ENCODE results near the gene NAA15.
"Not testable (repeated sequence)": the region's sequence is repeated elsewhere in the genome, so short reads cannot be mapped to it uniquely, and the experiment has no call there.

NAA15 gene

GRCh38 chr4:139453371-139454110 is 152.2 kb downstream of the NAA15 start:
- peak; percentile 96 to 97 for DNase-seq

- no peak for DNase-seq
These were observed 153.1 kb downstream of the NAA15 start, which contains the start of gene RAB33B for GRCh38 chr4:139454111-139455045. TSS of gene RAB33B (plus strand) at chr4:139454121. CDS start at chr4:139454196, 75 bp downstream.

GRCh38 chr4:139455126-139455538 is 153.8 kb downstream of the NAA15 start:
- no peak for DNase-seq

- no peak for DNase-seq
These were observed 156.0 kb downstream of the NAA15 start for GRCh38 chr4:139457318-139457717.

- DNase-seq = no peak
These were observed 157.2 kb downstream of the NAA15 start for GRCh38 chr4:139458543-139458942.

GRCh38 chr4:139458999-139459398 is 157.7 kb downstream of the NAA15 start:
- no peak for DNase-seq

GRCh38 chr4:139460565-139460964 is 159.3 kb downstream of the NAA15 start:
- DNase-seq = no peak

- no peak for DNase-seq
These were observed 159.8 kb downstream of the NAA15 start for GRCh38 chr4:139461022-139461628.

- not testable (repeated sequence) for DNase-seq
These were observed 163.2 kb downstream of the NAA15 start for GRCh38 chr4:139464512-139464911.

- no peak for DNase-seq
These were observed 164.6 kb downstream of the NAA15 start for GRCh38 chr4:139465922-139466321.

- DNase-seq = not testable (repeated sequence)
These were observed 167.5 kb downstream of the NAA15 start for GRCh38 chr4:139468756-139469155.

- no peak for DNase-seq
These were observed 167.9 kb downstream of the NAA15 start for GRCh38 chr4:139469216-139469615.
